GM12878 (cell line): ENCODE measurements around the gene PSMB4. TPM values are rescaled to one million over a fixed set of nuclear protein-coding genes. Genes with fewer than 3 reads are reported as not detected.

ENCODE experiments used
- ATF2 ChIP-seq: IDR thresholded peaks from 2 replicates; pipeline ENCODE4 v1.6.1; 2012; ENCODE audit warnings: low read length, inconsistent platforms
- ATF3 ChIP-seq: IDR thresholded peaks from 2 replicates; pipeline ENCODE4 v1.6.1; 2011; ENCODE audit warnings: low read depth, mild to moderate bottlenecking, low read length, moderate library complexity, borderline replicate concordance; ENCODE audit errors: extremely low read depth
- ATF7 ChIP-seq: fragments of 450-650 bp; IDR thresholded peaks from 2 replicates; pipeline ENCODE4 v1.6.1; 2016; ENCODE audit warnings: low read depth, mild to moderate bottlenecking
- CEBPB ChIP-seq, 2 experiments: fragments of 150-350 bp in 1 of 2; IDR thresholded peaks; 2 replicates each; pipeline ENCODE4 v1.6.1; 2012 to 2014; ENCODE audit warnings: low read depth in 2 of 2, low read length in 2 of 2, borderline replicate concordance in 1 of 2, inconsistent platforms in 1 of 2
- DPF2 ChIP-seq: fragments of 450-650 bp; IDR thresholded peaks from 2 replicates; pipeline ENCODE4 v1.6.1; 2017; ENCODE audit warnings: mild to moderate bottlenecking
- E4F1 ChIP-seq: fragments of 450-650 bp; IDR thresholded peaks from 2 replicates; pipeline ENCODE4 v1.6.1; 2018; ENCODE audit warnings: borderline replicate concordance, mild to moderate bottlenecking; ENCODE audit not compliant: partially characterized antibody
- FOXK2 ChIP-seq: fragments of 450-650 bp; IDR thresholded peaks from 2 replicates; pipeline ENCODE4 v1.6.1; 2017; ENCODE audit warnings: mild to moderate bottlenecking, moderate library complexity
- HCFC1 ChIP-seq: fragments of 150-350 bp; IDR thresholded peaks from 2 replicates; pipeline ENCODE4 v1.6.1; 2014; ENCODE audit warnings: low read length
- HSF1 ChIP-seq: fragments of 150-350 bp; IDR thresholded peaks from 2 replicates; pipeline ENCODE4 v1.6.1; 2014; ENCODE audit warnings: mild to moderate bottlenecking, low read depth, low read length
- MLLT1 ChIP-seq: fragments of 450-650 bp; IDR thresholded peaks from 2 replicates; pipeline ENCODE4 v1.6.1; 2016; ENCODE audit warnings: mild to moderate bottlenecking
- MYC ChIP-seq: IDR thresholded peaks from 2 replicates; pipeline ENCODE4 v1.6.1; 2011; ENCODE audit warnings: mild to moderate bottlenecking, low read length, moderate library complexity, inconsistent platforms; ENCODE audit not compliant: insufficient read depth, insufficient replicate concordance, insufficient read length, severe bottlenecking
- NKRF ChIP-seq: fragments of 450-650 bp; conservative IDR thresholded peaks from 2 replicates; pipeline ENCODE4 v1.6.1; 2017; ENCODE audit warnings: mild to moderate bottlenecking, moderate library complexity
- NR2C1 ChIP-seq: fragments of 450-650 bp; IDR thresholded peaks from 2 replicates; pipeline ENCODE4 v1.6.1; 2017; ENCODE audit warnings: antibody characterized with exemption, mild to moderate bottlenecking, moderate library complexity
- RFX5 ChIP-seq: IDR thresholded peaks from 2 replicates; pipeline ENCODE4 v1.6.1; 2011; ENCODE audit warnings: low read depth, low read length, improper control_type of control experiment
- SRF ChIP-seq, 2 experiments: IDR thresholded peaks; 2 replicates each; pipeline ENCODE4 v1.6.1; 2011; ENCODE audit warnings: low read depth in 2 of 2, low read length in 2 of 2, mild to moderate bottlenecking in 1 of 2, moderate library complexity in 1 of 2
- YBX1 ChIP-seq: fragments of 450-650 bp; IDR thresholded peaks from 2 replicates; pipeline ENCODE4 v1.6.1; 2016; ENCODE audit warnings: antibody characterized with exemption
- ZNF274 ChIP-seq: IDR thresholded peaks from one replicate; pipeline ENCODE4 v1.8.0; 2011; ENCODE audit not compliant: insufficient read length, insufficient read depth
- ZSCAN29 ChIP-seq: fragments of 450-650 bp; IDR thresholded peaks from 2 replicates; pipeline ENCODE4 v1.6.1; 2017; ENCODE audit warnings: mild to moderate bottlenecking, moderate library complexity
- polyA plus RNA-seq, 11 experiments: library from polyadenylated mRNA; depleted of rRNA in 4 of 11; unstranded in 6 of 11; stranded (reverse) in 5 of 11; fragments of >200 nt; fragmentation: Nextera tagmentation in 4 of 11; fragmentation: Illumina TruSeq in 1 of 11; extraction: Ambion mirVana in 4 of 11; extraction: Trizol in 1 of 11; gene quantifications; 1 replicate in 1 of 11; 2 replicates in 10 of 11; pipeline versions ENCODE4 v1.2.1 to v1.2.3, GENCODE V29; 2011 to 2016; ENCODE audit warnings: inconsistent platforms in 2 of 11, missing spikeins in 2 of 11, low read depth in 1 of 11
- total RNA-seq, 4 experiments: library from RNA; depleted of rRNA in 3 of 4; stranded (reverse); fragments of >200 nt in 3 of 4; fragmentation: Illumina TruSeq in 1 of 4; extraction: Trizol in 1 of 4; gene quantifications; 2 replicates each; pipeline versions ENCODE4 v1.2.1 to v1.2.3, GENCODE V29; 2013 to 2021

The PSMB4 gene
- total and polyA plus RNA-seq, 10 of the 15 experiments (the other 5 are each of a cell fraction or from before 2014, with no cell fraction given), result 278 to 610 (median 421) TPM

- TF ChIP-seq NKRF, result peak; percentile 66; the same call in 1 of the 2 replicates
- peak in 1 of 2 experiments; percentile 85; a peak in 1 of 4 replicates for TF ChIP-seq CEBPB (IDR thresholded peaks at IDR 0.05; ENCODE audit: borderline replicate concordance in 1 of 2, low read depth in 2 of 2, low read length in 2 of 2)
- TF ChIP-seq MYC, result no peak
- TF ChIP-seq ZNF274, result no peak
- peak; percentile 94 for TF ChIP-seq NR2C1
- TF ChIP-seq ATF2, result no peak
- TF ChIP-seq HCFC1, result peak; percentile 93
- peak; percentile 76 for TF ChIP-seq ATF7
- no peak for TF ChIP-seq MLLT1
- TF ChIP-seq ATF3, result 0 out of 2 replicates have a peak, but pooled peaks have one; percentile 11
- no peak for TF ChIP-seq E4F1
- no peak for TF ChIP-seq HSF1
- TF ChIP-seq YBX1, result no peak
- TF ChIP-seq FOXK2, result no peak
- TF ChIP-seq ZSCAN29, result no peak
- no peak for TF ChIP-seq RFX5
- no peak for TF ChIP-seq DPF2
- TF ChIP-seq SRF (IDR thresholded peaks at IDR 0.05; ENCODE audit: low read depth in 2 of 2, low read length in 2 of 2), result no peak
Observed at GRCh38 chr1:151399324-151400171, at the start of gene PSMB4 (continued).
